Suprapubic skin (tissue), 3 donors: ENCODE measurements around the gene SMARCA4.

Experiments used
- CTCF ChIP-seq, 2 donors: fragments of 200-600 bp in 1 of 2; fragments of 450-650 bp in 1 of 2; sonication (generic) in 1 of 2; IDR thresholded peaks; one replicate each; pipeline ENCODE4 v1.5.1; 2016 to 2019; ENCODE audit warnings: antibody characterized with exemption in 2 of 2, mild to moderate bottlenecking in 1 of 2, moderate library complexity in 1 of 2
- EP300 ChIP-seq: sonication (generic); formaldehyde crosslinking; IDR thresholded peaks from one replicate; pipeline ENCODE4 v1.6.1; 2017; ENCODE audit warnings: antibody characterized with exemption
- POLR2A ChIP-seq, 2 donors: fragments of 450-650 bp; IDR thresholded peaks; one replicate each; pipeline ENCODE4 v1.6.1; 2017; ENCODE audit warnings: antibody characterized with exemption in 2 of 2, mild to moderate bottlenecking in 2 of 2, moderate library complexity in 2 of 2

DNA sequence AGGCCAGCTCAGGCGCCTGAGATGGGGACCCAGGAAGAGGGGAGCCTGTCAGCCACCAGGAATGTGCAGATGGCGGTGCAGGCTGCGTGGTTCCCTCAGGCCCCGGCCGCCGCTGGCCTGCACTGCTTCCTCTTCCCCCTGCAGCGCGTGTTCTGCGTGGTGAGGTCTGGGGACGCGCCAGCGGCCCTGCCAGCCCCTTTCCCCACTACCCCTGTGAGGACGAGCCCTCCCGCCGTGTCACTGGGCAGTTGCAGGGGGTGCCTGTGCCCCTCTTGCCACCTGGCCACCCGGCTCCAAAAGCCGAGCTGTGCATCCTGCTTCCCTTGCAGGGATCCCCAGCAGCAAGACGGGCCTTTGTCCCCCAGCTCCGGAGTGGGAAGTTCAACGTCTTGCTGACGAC, 58.4 kb downstream of the SMARCA4 start:
- TF ChIP-seq CTCF (IDR thresholded peaks at IDR 0.05) (no peak), EP300 (no peak), POLR2A (IDR thresholded peaks at IDR 0.05) (no peak)
